ENCODE measurements around the gene RPA1.

DNA sequence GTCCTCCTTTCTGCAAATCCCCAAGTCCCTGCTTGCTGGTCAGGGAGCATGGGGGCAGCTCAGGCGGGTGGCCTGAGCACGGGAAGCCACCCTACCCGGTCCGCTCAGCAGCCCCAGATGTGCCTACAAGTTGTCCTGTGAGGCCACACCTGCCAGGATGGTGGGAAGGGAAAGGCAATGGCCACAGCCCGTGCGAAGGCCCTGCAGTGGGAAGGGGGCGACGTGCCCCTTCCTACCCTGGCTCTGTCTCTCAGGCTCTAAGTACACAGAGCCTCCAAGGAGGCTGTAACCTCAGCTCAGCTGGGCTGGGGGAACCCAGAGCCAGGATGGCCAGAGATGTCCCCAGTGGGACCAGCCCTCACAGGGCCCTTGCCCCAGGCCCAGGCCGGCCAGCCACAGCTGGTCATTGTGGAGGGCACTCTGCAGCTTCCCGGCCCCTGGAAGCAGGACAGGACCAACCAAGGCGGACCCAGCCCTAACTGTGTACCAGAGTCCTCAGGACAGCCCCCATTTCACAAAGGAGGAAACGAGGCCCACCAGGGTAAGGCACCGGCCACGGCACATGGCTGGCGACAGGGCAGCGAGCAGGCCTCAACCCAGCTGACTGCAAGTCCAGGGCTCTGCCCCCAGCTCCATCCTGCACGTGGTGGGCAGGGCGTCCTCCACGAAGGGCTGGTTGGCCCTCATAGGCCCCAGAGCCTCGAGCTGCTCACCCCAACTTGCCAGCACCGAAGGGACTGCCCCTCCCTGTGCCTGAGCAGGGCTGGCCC is 113.0 kb downstream of the RPA1 start:
- TF ChIP-seq, protein P1, sequence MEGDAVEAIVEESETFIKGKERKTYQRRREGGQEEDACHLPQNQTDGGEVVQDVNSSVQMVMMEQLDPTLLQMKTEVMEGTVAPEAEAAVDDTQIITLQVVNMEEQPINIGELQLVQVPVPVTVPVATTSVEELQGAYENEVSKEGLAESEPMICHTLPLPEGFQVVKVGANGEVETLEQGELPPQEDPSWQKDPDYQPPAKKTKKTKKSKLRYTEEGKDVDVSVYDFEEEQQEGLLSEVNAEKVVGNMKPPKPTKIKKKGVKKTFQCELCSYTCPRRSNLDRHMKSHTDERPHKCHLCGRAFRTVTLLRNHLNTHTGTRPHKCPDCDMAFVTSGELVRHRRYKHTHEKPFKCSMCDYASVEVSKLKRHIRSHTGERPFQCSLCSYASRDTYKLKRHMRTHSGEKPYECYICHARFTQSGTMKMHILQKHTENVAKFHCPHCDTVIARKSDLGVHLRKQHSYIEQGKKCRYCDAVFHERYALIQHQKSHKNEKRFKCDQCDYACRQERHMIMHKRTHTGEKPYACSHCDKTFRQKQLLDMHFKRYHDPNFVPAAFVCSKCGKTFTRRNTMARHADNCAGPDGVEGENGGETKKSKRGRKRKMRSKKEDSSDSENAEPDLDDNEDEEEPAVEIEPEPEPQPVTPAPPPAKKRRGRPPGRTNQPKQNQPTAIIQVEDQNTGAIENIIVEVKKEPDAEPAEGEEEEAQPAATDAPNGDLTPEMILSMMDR (IDR thresholded peaks at IDR 0.05) = no peak
- no peak for TF ChIP-seq POLR2A (IDR thresholded peaks at IDR 0.05)
